Tongue (tissue), 2 donors: Measurements from ENCODE around the gene USP36. TPM values are rescaled to one million over a fixed set of nuclear protein-coding genes. Genes with fewer than 3 reads are reported as not detected.

Source experiments
- DNase-seq: peaks from one replicate; pipeline ENCODE4 v3.0.0-alpha.2; 2015
- total RNA-seq: library from RNA; depleted of rRNA; stranded (reverse); fragments of >200 nt; gene quantifications from one replicate; pipeline ENCODE4 v1.2.3, GENCODE V29; 2014

Gene USP36
- total RNA-seq, 1 donor from 2014 or later, result 47.4 TPM

DNA sequence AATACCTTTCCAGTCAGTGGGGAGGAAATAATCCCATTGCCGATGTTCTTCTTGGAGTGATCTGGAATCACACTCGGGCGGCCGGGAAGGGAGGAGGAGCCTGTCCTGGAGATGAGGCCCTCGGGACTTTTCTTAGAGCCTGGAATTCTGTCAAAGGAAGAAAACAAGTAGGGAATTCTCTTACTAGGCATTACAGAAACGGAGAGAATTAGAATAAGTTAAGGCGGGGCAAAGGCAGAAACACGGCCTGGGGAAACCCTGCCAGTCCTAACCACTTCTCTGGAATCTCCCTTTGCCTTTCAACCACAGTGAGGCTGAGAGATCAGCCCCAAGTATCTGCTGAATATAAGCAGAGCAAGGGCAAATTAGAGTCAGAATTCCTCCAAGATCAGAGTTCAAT, 27.8 kb downstream of the USP36 start:
- no peak for DNase-seq

DNA sequence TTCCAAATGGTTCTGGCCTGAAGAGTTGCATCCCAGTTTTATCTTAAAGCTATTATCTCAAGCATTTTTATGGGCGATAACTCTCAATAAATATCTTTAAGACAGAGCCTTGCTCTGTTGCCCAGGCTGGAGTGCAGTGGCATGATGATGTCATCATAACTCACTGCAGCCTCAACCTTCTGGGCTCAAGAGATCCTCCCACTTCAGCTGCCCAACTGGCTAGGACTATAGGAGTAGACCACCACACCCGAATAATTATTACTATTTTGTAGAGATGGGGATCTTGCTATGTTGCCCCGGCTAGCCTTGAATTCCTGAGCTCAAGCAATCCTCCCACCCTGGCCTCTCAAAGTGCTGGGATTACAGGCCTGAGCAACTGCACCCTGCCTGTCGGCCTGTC, 32.5 kb downstream of the USP36 start:
- no peak for DNase-seq

DNA sequence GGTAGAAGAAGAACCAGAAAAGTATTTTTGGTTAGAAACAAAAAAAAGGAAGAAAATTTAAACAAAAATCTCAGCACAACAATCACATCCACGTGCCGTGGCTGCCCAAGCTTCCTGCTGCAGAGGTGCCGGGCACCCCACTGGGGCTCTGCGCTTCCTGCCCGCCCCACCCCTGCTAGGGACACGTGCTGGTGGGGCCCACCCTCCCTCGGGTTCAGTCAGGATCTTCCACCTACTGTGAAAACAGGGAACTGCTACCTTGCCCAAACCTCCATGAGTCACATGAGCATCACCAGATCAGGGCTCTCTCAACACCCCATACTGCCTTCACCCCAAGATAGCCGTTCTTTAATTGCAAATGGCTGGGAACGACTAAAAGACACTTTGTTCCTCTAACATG, 34.2 kb downstream of the USP36 start:
- DNase-seq, result no peak

GRCh38 chr17:78805301-78805700, 35.3 kb downstream of the USP36 start:
- DNase-seq, result no peak

- DNase-seq, result no peak
Measured at GRCh38 chr17:78804777-78805176, 35.8 kb downstream of the USP36 start.

DNA sequence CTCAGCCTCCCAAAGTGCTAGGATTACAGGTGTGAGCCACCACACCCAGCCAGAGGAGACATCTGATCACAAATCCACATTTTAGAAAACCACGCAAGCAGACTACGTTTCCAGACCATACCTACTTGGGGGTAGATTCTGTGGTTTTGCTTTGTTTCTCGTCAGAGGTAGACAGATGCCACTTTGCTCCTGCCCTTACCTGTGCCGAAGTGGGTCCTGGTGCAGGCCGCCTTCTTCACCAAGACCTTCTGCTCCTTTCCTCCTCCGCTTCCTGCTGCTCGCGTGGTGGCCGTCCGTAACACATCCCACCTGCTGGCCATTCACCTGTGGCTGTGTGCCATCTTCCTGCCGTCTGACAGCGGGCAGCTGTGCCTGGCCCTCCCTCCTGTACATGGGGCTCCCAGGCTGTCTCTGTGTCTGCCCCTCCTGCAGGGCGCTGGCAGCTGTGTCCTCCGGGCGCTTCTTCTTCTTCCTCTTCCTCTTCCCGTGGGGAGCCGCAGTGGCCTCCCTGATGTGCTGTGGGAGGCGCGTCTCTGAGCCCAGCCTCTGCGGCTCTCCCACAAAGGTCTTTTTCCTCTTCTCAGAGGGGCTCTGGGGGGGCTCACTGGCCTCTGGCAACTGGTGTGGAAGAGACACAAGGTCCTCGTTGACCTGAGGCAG, 37.3 kb downstream of the USP36 start:
- no peak for DNase-seq

- no peak for DNase-seq
Measured at GRCh38 chr17:78802459-78802858, 38.2 kb downstream of the USP36 start.

- DNase-seq, result no peak
Measured at GRCh38 chr17:78802008-78802407, 38.6 kb downstream of the USP36 start.

DNA sequence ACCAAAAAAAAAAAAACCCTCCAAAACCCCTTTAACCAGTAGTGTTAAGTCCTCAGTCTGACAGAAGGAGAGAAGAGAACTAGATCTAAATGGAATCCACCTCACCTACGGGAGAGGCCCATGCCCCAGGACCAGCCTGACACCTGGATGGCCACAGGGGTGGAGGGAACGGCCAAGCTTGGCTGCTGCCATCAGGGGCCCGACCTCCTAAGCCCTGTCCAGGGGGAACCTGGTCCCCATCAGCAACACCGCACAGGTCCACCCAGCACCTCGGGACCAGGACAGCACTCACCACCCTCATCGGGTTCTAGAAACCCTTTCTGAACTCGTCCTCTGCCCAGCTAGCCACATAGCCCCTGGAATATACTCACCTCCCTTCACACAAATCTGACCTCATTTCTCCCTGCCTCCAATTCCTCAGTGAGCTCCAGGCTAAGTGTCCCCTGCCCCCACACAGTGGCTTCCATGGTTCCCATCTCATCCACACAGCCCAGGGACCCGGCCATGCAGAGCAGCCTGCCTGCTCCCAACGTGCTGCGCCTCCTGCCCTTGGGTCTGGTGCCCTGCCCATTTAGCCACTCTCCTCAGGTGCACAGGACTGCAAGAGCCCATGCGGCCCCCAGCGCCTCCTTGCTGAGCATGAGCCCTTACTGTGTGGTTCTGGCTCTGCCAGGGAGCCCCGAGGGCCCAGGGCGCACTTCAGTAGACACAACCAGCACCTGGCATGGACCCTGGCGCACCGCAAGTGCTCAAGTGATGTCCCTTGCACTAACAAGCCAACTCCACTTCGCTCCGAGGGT, 40.3 kb downstream of the USP36 start:
- DNase-seq, result no peak

DNA sequence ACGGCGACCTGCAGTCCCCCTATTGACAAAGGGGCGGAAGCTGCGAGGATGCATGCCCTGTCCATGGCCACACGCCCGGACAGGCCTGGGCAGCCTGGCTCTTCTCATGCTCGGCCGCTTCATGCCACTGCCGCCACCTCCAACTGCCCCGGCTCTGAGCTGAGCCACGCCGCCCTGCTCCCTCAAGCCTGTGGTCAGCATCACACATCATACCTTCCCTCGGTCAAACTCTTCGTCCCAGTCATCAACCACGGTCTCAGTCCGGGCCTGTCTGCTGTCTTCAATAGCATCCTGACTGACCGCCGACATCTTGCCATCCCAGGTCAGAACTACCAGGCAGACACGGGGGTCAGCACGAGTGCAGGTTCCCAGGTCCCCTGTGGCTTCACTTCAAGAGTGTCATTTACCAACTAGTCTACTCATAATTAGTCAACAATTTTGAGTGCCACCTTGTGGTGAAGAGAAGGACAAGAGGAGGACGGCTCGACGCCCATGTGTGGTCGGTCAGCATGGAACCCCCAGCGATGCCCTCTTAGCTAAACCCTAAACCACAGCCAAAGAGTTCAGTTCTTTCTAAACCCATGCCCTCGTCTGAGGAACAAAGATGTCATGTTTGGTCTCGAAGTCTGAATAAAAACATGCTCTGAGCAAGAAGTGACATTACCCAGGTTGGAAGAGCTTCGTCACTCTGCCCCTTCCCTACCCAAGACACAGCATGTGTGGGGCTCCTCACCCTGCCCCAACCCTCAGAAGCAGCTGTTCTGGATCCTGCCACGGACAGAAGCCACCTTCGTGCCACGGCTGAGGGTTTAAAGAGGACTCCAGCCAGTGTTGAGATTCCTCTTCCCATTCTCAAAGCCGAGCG, 41.7 kb downstream of the USP36 start:
- DNase-seq, result peak; percentile 53

GRCh38 chr17:78797691-78798585, 42.7 kb downstream of the USP36 start:
- DNase-seq, result no peak

DNA sequence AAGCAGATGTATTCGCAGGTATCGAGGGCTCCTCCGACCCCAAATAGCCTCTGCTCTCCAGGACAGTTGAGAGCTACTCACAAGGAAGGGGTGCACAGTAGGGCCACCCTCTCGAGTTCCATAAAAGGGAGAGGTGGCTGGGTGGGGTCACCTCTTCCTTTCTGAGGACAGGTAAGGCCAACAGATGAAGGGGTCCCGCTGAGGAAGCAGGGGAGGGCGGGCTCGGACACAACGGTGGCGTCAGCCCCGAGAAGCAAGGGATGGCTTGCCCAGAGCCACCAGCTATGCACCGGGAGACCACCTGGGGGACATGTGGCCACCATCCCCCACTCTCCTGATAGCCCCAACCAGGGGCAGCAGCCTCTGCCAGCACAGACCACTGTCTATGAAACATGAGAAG, 43.4 kb downstream of the USP36 start:
- no peak for DNase-seq

- no peak for DNase-seq
Measured at GRCh38 chr17:78796517-78796900, 44.1 kb downstream of the USP36 start.

DNA sequence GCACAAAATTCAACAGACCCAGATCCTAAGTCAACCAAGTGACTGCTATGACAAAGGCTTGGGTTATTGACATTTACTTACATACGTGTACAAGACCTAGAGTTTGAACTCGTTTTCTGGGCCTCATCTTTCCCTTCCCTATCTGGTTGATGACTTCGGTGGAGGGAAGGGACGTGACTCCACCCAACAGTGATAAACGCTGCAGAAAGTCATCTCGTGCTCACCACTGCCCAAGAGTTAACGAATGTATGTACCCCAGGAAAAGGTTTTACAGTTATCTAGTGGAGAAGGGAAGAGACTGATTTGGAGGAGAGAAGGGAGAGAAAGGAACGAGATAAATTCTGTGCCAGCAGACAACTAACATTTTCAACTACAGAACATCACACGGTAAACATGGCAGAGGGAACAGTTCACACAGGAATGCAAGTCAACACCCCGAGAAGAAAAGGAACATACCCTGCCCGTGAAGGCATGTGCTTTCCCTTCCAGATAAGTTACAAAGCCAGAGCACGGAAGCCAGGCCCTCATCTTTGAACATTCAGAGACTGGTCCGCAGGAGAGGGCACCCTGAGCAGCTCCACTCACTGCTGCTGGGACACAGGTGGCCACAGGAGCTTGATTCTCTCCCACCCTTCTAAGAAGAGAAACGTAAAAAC, 44.6 kb downstream of the USP36 start:
- no peak for DNase-seq

GRCh38 chr17:78794864-78795640, 45.6 kb downstream of the USP36 start:
- no peak for DNase-seq

- DNase-seq, result no peak
Measured at GRCh38 chr17:78794399-78794798, 46.2 kb downstream of the USP36 start.

GRCh38 chr17:78793968-78794367, 46.6 kb downstream of the USP36 start:
- DNase-seq, result no peak

DNA sequence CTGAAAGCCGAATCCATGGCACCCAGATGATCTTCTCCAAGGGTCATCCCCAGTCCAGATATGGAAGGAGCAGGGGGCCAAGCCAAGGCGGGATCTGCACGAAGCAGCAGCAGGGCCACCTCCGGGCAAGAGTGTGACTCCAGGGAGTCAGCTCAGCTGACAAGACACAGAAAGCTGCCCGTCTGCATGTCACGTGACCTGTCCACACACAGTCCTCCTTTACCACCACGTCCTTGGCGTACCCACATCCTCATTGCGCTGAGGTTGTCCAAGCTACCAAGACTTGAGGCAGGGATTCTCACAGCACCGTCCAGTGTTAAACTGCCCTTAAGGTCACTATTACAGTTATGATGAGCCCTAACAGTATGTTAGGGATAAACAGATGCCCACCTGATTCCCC, 47.2 kb downstream of the USP36 start:
- DNase-seq, result no peak

- DNase-seq, result no peak
Measured at GRCh38 chr17:78791840-78792709, 48.5 kb downstream of the USP36 start.

DNA sequence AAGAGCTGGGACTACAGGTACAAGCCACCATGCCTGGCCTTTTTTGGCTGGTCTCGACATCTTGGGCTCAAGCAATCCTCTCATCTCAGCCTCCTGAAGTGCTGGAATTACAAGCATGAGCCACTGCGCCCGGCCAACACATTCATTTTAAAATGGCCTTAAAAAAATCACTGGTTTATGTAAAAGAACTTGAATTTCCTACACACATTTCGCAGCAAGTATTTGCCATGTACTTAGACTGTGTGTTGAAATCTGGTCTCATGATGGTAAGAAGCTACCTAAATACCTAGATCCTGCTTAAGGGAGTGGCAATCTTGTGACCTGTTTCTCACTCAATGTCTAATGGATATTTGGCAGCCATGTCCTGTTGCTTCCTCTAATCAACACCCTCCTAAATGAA, 50.1 kb downstream of the USP36 start:
- no peak for DNase-seq
